HepG2 (cell line): ENCODE data around the gene GPS2. TPM values are rescaled to one million over a fixed set of nuclear protein-coding genes. Genes with fewer than 3 reads are reported as not detected.

ENCODE experiments used
- BCL6 ChIP-seq: IDR thresholded peaks from 2 replicates; pipeline ENCODE4 v1.6.1; 2016; ENCODE audit warnings: missing genetic modification reagents, missing compliant biosample characterization
- ELF3 ChIP-seq: IDR thresholded peaks from 2 replicates; pipeline ENCODE4 v1.6.1; 2016; ENCODE audit warnings: missing genetic modification reagents, missing compliant biosample characterization
- FOXC1 ChIP-seq: sonication (generic); formaldehyde crosslinking; IDR thresholded peaks from 2 replicates; pipeline ENCODE4 v1.8.0; 2022; ENCODE audit warnings: mild to moderate bottlenecking, missing genetic modification reagents, borderline replicate concordance
- NKX3-1 ChIP-seq: sonication (generic); formaldehyde crosslinking; IDR thresholded peaks from 2 replicates; pipeline ENCODE4 v1.5.0; 2020; ENCODE audit warnings: missing genetic modification reagents
- TBL1XR1 ChIP-seq: fragments of 150-350 bp; IDR thresholded peaks from 2 replicates; pipeline ENCODE4 v1.6.1; 2014; ENCODE audit warnings: borderline replicate concordance, low read length; ENCODE audit not compliant: partially characterized antibody
- ZFP90 ChIP-seq: sonication (generic); formaldehyde crosslinking; IDR thresholded peaks from 2 replicates; pipeline ENCODE4 v1.8.0; 2022; ENCODE audit warnings: missing genetic modification reagents, mild to moderate bottlenecking, inconsistent platforms, borderline replicate concordance
- ZNF124 ChIP-seq: sonication (generic); formaldehyde crosslinking; IDR thresholded peaks from 2 replicates; pipeline ENCODE4 v1.4.0; 2020; ENCODE audit warnings: missing genetic modification reagents
- ZNF225 ChIP-seq: sonication (generic); formaldehyde crosslinking; IDR thresholded peaks from 2 replicates; pipeline ENCODE4 v1.4.0; 2020; ENCODE audit warnings: mild to moderate bottlenecking, missing genetic modification reagents
- ZNF282 ChIP-seq: fragments of 450-650 bp; IDR thresholded peaks from 2 replicates; pipeline ENCODE4 v1.6.1; 2018; ENCODE audit not compliant: partially characterized antibody
- ZNF513 ChIP-seq: sonication (generic); formaldehyde crosslinking; conservative IDR thresholded peaks from 2 replicates; pipeline ENCODE4 v1.5.0; 2020; ENCODE audit warnings: missing genetic modification reagents
- ZNF619 ChIP-seq: sonication (generic); formaldehyde crosslinking; IDR thresholded peaks from 2 replicates; pipeline ENCODE4 v1.4.0; 2020; ENCODE audit warnings: mild to moderate bottlenecking, missing genetic modification reagents
- ZSCAN25 ChIP-seq: sonication (generic); formaldehyde crosslinking; IDR thresholded peaks from 2 replicates; pipeline ENCODE4 v1.8.0; 2022; ENCODE audit warnings: mild to moderate bottlenecking, missing genetic modification reagents
- polyA plus RNA-seq, 8 experiments: library from polyadenylated mRNA; depleted of rRNA in 3 of 8; stranded (reverse) in 7 of 8; unstranded in 1 of 8; fragments of >200 nt; fragmentation: Illumina TruSeq in 4 of 8; extraction: Trizol in 4 of 8; gene quantifications; 2 replicates each; pipeline versions ENCODE4 v1.2.1 to v1.2.3, GENCODE V29; 2011 to 2016; ENCODE audit warnings: low read depth in 4 of 8, missing spikeins in 1 of 8, mixed read lengths in 1 of 8; ENCODE audit not compliant: insufficient read depth in 1 of 8
- total RNA-seq, 5 experiments: library from RNA; depleted of rRNA; stranded (reverse); fragments of >200 nt; fragmentation: Illumina TruSeq; extraction: Trizol; gene quantifications; 2 replicates each; pipeline ENCODE4 v1.2.3, GENCODE V29; 2016; ENCODE audit warnings: low read depth in 1 of 5
- TF ChIP-seq, protein P1 (sequence below): sonication (generic); formaldehyde crosslinking; IDR thresholded peaks from 2 replicates; pipeline ENCODE4 v1.9.0; 2021; ENCODE audit warnings: mild to moderate bottlenecking, missing genetic modification reagents
- TF ChIP-seq, protein P2 (sequence below), 2 experiments: sonication (generic) in 1 of 2; formaldehyde crosslinking in 1 of 2; IDR thresholded peaks; 2 replicates each; pipeline versions ENCODE4 v1.4.0 to v1.6.1; 2016 to 2020; ENCODE audit warnings: borderline replicate concordance in 1 of 2, low read depth in 1 of 2, mild to moderate bottlenecking in 1 of 2, missing genetic modification reagents in 1 of 2
- TF ChIP-seq, protein P3 (sequence below): IDR thresholded peaks from 2 replicates; pipeline ENCODE4 v1.6.1; 2012; ENCODE audit warnings: inconsistent platforms

The GPS2 gene
- total and polyA plus RNA-seq, 2 of the 13 experiments (the other 11 are each of a cell fraction or from before 2014, with no cell fraction given) = 58.0 to 59.4 TPM

DNA sequence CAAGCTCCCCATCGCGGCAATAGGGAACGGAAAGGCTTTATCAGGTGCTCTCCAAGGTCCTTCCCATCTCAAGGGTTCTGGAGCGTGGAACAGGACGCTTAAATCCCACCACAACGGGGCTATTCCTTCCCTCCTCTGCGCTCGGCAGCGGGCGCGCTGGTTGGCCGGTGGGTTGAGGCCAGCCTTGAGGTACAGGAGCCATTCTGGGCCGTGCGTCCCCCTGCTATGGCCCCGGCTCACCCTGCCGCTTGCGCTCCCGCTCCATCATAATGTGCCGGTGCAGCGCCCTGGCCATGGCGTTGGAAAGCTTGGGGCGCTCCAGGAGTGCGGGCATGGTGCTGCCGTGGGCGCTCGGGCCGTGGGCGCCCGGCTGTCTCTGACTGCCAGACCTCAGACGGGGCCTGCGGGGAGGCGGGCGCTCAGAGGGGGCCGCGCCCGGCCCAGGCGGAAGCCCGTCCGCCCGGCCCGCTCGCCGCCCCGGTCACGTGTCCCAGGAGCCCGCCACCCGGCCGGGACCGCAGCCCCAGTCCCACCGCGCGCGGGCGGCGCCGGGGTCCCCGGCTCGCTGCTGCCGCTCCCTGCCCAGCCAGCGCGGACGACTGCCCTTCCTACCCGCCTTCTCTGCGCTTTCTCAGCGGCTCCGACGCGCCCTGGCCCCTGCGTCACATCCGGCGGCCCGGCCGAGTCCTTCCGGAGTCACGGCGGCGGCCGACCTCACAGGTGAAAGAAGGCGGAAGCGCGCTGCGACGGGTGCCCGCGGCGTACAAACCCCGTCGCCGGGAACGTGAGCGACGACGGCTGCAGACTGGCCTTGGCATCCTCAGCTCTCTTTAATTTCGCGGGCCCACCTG, at the start of gene GPS2 (continued):
- TF ChIP-seq, protein P1, sequence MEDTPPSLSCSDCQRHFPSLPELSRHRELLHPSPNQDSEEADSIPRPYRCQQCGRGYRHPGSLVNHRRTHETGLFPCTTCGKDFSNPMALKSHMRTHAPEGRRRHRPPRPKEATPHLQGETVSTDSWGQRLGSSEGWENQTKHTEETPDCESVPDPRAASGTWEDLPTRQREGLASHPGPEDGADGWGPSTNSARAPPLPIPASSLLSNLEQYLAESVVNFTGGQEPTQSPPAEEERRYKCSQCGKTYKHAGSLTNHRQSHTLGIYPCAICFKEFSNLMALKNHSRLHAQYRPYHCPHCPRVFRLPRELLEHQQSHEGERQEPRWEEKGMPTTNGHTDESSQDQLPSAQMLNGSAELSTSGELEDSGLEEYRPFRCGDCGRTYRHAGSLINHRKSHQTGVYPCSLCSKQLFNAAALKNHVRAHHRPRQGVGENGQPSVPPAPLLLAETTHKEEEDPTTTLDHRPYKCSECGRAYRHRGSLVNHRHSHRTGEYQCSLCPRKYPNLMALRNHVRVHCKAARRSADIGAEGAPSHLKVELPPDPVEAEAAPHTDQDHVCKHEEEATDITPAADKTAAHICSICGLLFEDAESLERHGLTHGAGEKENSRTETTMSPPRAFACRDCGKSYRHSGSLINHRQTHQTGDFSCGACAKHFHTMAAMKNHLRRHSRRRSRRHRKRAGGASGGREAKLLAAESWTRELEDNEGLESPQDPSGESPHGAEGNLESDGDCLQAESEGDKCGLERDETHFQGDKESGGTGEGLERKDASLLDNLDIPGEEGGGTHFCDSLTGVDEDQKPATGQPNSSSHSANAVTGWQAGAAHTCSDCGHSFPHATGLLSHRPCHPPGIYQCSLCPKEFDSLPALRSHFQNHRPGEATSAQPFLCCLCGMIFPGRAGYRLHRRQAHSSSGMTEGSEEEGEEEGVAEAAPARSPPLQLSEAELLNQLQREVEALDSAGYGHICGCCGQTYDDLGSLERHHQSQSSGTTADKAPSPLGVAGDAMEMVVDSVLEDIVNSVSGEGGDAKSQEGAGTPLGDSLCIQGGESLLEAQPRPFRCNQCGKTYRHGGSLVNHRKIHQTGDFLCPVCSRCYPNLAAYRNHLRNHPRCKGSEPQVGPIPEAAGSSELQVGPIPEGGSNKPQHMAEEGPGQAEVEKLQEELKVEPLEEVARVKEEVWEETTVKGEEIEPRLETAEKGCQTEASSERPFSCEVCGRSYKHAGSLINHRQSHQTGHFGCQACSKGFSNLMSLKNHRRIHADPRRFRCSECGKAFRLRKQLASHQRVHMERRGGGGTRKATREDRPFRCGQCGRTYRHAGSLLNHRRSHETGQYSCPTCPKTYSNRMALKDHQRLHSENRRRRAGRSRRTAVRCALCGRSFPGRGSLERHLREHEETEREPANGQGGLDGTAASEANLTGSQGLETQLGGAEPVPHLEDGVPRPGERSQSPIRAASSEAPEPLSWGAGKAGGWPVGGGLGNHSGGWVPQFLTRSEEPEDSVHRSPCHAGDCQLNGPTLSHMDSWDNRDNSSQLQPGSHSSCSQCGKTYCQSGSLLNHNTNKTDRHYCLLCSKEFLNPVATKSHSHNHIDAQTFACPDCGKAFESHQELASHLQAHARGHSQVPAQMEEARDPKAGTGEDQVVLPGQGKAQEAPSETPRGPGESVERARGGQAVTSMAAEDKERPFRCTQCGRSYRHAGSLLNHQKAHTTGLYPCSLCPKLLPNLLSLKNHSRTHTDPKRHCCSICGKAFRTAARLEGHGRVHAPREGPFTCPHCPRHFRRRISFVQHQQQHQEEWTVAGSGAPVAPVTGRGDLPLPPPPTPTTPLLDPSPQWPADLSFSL = no peak
- TF ChIP-seq ZNF225 = no peak; the same call in 1 of the 2 replicates
- TF ChIP-seq, protein P2, sequence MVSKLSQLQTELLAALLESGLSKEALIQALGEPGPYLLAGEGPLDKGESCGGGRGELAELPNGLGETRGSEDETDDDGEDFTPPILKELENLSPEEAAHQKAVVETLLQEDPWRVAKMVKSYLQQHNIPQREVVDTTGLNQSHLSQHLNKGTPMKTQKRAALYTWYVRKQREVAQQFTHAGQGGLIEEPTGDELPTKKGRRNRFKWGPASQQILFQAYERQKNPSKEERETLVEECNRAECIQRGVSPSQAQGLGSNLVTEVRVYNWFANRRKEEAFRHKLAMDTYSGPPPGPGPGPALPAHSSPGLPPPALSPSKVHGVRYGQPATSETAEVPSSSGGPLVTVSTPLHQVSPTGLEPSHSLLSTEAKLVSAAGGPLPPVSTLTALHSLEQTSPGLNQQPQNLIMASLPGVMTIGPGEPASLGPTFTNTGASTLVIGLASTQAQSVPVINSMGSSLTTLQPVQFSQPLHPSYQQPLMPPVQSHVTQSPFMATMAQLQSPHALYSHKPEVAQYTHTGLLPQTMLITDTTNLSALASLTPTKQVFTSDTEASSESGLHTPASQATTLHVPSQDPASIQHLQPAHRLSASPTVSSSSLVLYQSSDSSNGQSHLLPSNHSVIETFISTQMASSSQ (IDR thresholded peaks at IDR 0.05; ENCODE audit: low read depth) = no peak; the same call in 1 of the 2 replicates
- TF ChIP-seq, protein P2 (CRISPR knock-in tag; IDR thresholded peaks at IDR 0.05; ENCODE audit: borderline replicate concordance) = no peak; the same call in 1 of the 2 replicates
- TF ChIP-seq ZNF124 (CRISPR knock-in tag) = no peak
- TF ChIP-seq FOXC1 (CRISPR knock-in tag) = 0 out of 2 replicates have a peak, but pooled peaks have one; percentile 23
- TF ChIP-seq ZFP90 (CRISPR knock-in tag) = 0 out of 2 replicates have a peak, but pooled peaks have one; percentile 42
- TF ChIP-seq TBL1XR1 = no peak
- 0 out of 2 replicates have a peak, but pooled peaks have one; percentile 27 for TF ChIP-seq ZSCAN25 (CRISPR knock-in tag)
- peak; percentile 34; the same call in 1 of the 2 replicates for TF ChIP-seq BCL6 (CRISPR knock-in tag)
- 0 out of 2 replicates have a peak, but pooled peaks have one; percentile 49 for TF ChIP-seq NKX3-1 (CRISPR knock-in tag)
- no peak for TF ChIP-seq ZNF513 (CRISPR knock-in tag)
- TF ChIP-seq ZNF619 (CRISPR knock-in tag) = no peak
- peak; percentile 88 for TF ChIP-seq ELF3
- TF ChIP-seq, protein P3, sequence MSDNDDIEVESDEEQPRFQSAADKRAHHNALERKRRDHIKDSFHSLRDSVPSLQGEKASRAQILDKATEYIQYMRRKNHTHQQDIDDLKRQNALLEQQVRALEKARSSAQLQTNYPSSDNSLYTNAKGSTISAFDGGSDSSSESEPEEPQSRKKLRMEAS = peak; percentile 88
- no peak for TF ChIP-seq ZNF282
